K562 (cell line): Measurements from ENCODE around the gene FAM149B1. TPM values are rescaled to one million over a fixed set of nuclear protein-coding genes. Genes with fewer than 3 reads are reported as not detected.

ENCODE experiments used
- ATAC-seq: fragments of 200-7000 bp; cut with Tn5 transposase; 3 replicates; pipeline ENCODE4 v1.9.1; 2020; ENCODE audit warnings: moderate library complexity
- BruUV-seq: library from RNA; stranded (reverse); fragments of 400-500 nt; replicated peaks from 2 replicates; lab custom pipeline; 2021; lab: Mats Ljungman, UMichigan
- CTCF ChIA-PET: fragments of 300-600 bp; formaldehyde crosslinking; extraction: SDS; loops from one replicate; lab custom pipeline; 2021; ENCODE audit warnings: low intra/inter-chr PET ratio; lab: Yijun Ruan, JAX
- POLR2A ChIA-PET: fragments of 300-600, 350-650 bp; sonication (Branson Sonifier 250); formaldehyde crosslinking; extraction: SDS; loops from one replicate; lab custom pipeline; 2021; ENCODE audit warnings: antibody characterized with exemption, inconsistent platforms; lab: Yijun Ruan, JAX
- DNase-seq, 4 experiments: peaks; one replicate each; pipeline versions ENCODE4 v3.0.0 to v3.0.0-alpha.2; 2011 to 2018; ENCODE audit warnings: low spot score in 3 of 4, mixed read lengths in 3 of 4; ENCODE audit errors: extremely low read depth in 1 of 4
- FAIRE-seq: peaks from 2 replicates; lab custom pipeline; 2011; peaks lifted over from hg19 to GRCh38; lab: Jason Lieb, UNC
- H2AFZ ChIP-seq: 2 replicates; pipeline ENCODE4 v1.6.0; 2011; ENCODE audit warnings: low read depth, low read length, control low read depth, inconsistent platforms
- H3K27ac ChIP-seq: fragments of 200-600 bp; 3 replicates; pipeline ENCODE4 v1.8.0; 2011; ENCODE audit warnings: low read depth, mild to moderate bottlenecking, control low read depth, inconsistent platforms, low read length, moderate library complexity, mixed read lengths; ENCODE audit errors: extremely low read depth
- H3K27me3 ChIP-seq, 2 experiments: fragments of 300-600 bp in 1 of 2; 2 replicates in 1 of 2; 3 replicates in 1 of 2; pipeline versions ENCODE4 v1.6.0 to v1.8.0; 2011; ENCODE audit warnings: inconsistent platforms in 2 of 2, low read length in 2 of 2, mild to moderate bottlenecking in 1 of 2, mixed read lengths in 1 of 2, moderate library complexity in 1 of 2; ENCODE audit not compliant: control insufficient read depth in 2 of 2, insufficient read depth in 2 of 2
- H3K36me3 ChIP-seq: fragments of 300-600 bp; 3 replicates; pipeline ENCODE4 v1.8.0; 2011; ENCODE audit warnings: mild to moderate bottlenecking, low read length, inconsistent platforms; ENCODE audit not compliant: control insufficient read depth, insufficient read depth
- H3K4me1 ChIP-seq, 2 experiments: fragments of 200-600 bp in 1 of 2; replicated peaks in 1 of 2; 2 replicates in 1 of 2; 3 replicates in 1 of 2; pipeline versions ENCODE4 v1.5.1 to v1.8.0; 2011; ENCODE audit warnings: inconsistent platforms in 2 of 2, low read length in 2 of 2, mild to moderate bottlenecking in 1 of 2, mixed read lengths in 1 of 2, moderate library complexity in 1 of 2; ENCODE audit not compliant: control insufficient read depth in 2 of 2, insufficient read depth in 2 of 2
- H3K4me2 ChIP-seq: 2 replicates; pipeline ENCODE4 v1.6.1; 2011; ENCODE audit warnings: low read length, control low read depth, inconsistent platforms, mixed read lengths; ENCODE audit not compliant: insufficient read depth
- H3K4me3 ChIP-seq: fragments of 200-600 bp; sonication (generic), shearing (Covaris generic); 2 replicates; pipeline ENCODE4 v1.5.1; 2016; ENCODE audit warnings: control low read depth, inconsistent platforms
- H3K79me2 ChIP-seq: fragments of 200-600 bp; 3 replicates; pipeline ENCODE4 v1.8.0; 2011; ENCODE audit warnings: low read length, inconsistent platforms; ENCODE audit not compliant: control insufficient read depth, insufficient read depth
- H3K9ac ChIP-seq, 2 experiments: 2 replicates each; pipeline versions ENCODE4 v1.6.0 to v1.6.1; 2011; ENCODE audit warnings: low read depth in 2 of 2, low read length in 2 of 2, control low read depth in 1 of 2, inconsistent platforms in 1 of 2, mild to moderate bottlenecking in 1 of 2, mixed read lengths in 1 of 2; ENCODE audit not compliant: insufficient read depth in 1 of 2
- H3K9me1 ChIP-seq: one replicate; pipeline ENCODE4 v1.6.0; 2011; ENCODE audit warnings: inconsistent platforms, mild to moderate bottlenecking, low read length, moderate library complexity; ENCODE audit not compliant: control insufficient read depth, insufficient read depth
- H3K9me3 ChIP-seq: replicated peaks from 2 replicates; pipeline ENCODE4 v1.5.1; 2011; ENCODE audit warnings: low read depth, low read length, inconsistent platforms; ENCODE audit not compliant: control insufficient read depth, insufficient read depth
- H4K20me1 ChIP-seq: replicated peaks from 2 replicates; pipeline ENCODE4 v1.6.1; 2011; ENCODE audit warnings: low read length, inconsistent platforms, mixed read lengths; ENCODE audit not compliant: control insufficient read depth, insufficient read depth
- CC2D1A ChIP-seq: fragments of 450-650 bp; IDR thresholded peaks from 2 replicates; pipeline ENCODE4 v1.6.1; 2017; ENCODE audit warnings: mild to moderate bottlenecking
- GTF2F1 ChIP-seq: IDR thresholded peaks from 2 replicates; pipeline ENCODE4 v1.6.1; 2011; ENCODE audit warnings: low read depth, low read length, improper control_type of control experiment
- MIER1 ChIP-seq: fragments of 450-650 bp; IDR thresholded peaks from 2 replicates; pipeline ENCODE4 v1.6.1; 2016; ENCODE audit warnings: antibody characterized with exemption, mild to moderate bottlenecking, low read depth
- PTRF ChIP-seq: fragments of 450-650 bp; IDR thresholded peaks from 2 replicates; pipeline ENCODE4 v1.6.1; 2016; ENCODE audit warnings: mild to moderate bottlenecking, missing genetic modification characterization, missing compliant biosample characterization
- SMC3 ChIP-seq: conservative IDR thresholded peaks from 2 replicates; pipeline ENCODE4 v1.6.1; 2011; ENCODE audit warnings: low read depth, low read length, improper control_type of control experiment; ENCODE audit not compliant: insufficient read depth
- SP1 ChIP-seq: sonication (generic); formaldehyde crosslinking; IDR thresholded peaks from 2 replicates; pipeline ENCODE4 v1.8.1; 2022; ENCODE audit warnings: mild to moderate bottlenecking, missing genetic modification reagents
- ZBTB26 ChIP-seq: fragments of 450-650 bp; formaldehyde crosslinking; IDR thresholded peaks from 2 replicates; pipeline ENCODE4 v1.4.0; 2022; ENCODE audit warnings: missing genetic modification characterization
- ZNF445 ChIP-seq: fragments of 250-450 bp; sonication (Bioruptor Pico); IDR thresholded peaks from 2 replicates; pipeline ENCODE4 v1.4.0; 2020; ENCODE audit warnings: low read depth, mild to moderate bottlenecking, moderate library complexity
- ZNF655 ChIP-seq: fragments of 250-450 bp; sonication (Bioruptor Pico); IDR thresholded peaks from 2 replicates; pipeline ENCODE4 v1.5.0; 2021
- WGBS: fragments of 100-300 bp; shearing (Covaris generic); methylation state at CpG from one replicate; pipeline ENCODE4 v1.1.6; 2016; ENCODE audit warnings: low coverage, mixed read lengths; ENCODE audit not compliant: insufficient coverage; ENCODE audit errors: missing lambda C conversion rate; 5-methylcytosine and 5-hydroxymethylcytosine counted together
- in situ Hi-C: fragments of 300-500 bp; cut with MboI; formaldehyde crosslinking; loops from 4 replicates; pipeline ENCODE4 v1.15.0; 2018; ENCODE audit warnings: inconsistent platforms, mixed read lengths
- intact Hi-C: fragments of 100-400 bp; cut with micrococcal nuclease; formaldehyde crosslinking; loops from 2 replicates; pipeline ENCODE4 v1.14.2; 2022
- polyA plus RNA-seq, 8 experiments: library from polyadenylated mRNA; depleted of rRNA in 4 of 8; stranded (reverse) in 5 of 8; unstranded in 3 of 8; fragments of >200 nt; fragmentation: Nextera tagmentation in 2 of 8; fragmentation: Illumina TruSeq in 1 of 8; extraction: Ambion mirVana in 2 of 8; extraction: Trizol in 1 of 8; gene quantifications; 2 replicates each; pipeline versions ENCODE4 v1.2.1 to v1.2.3, GENCODE V29; 2011 to 2014; ENCODE audit warnings: inconsistent platforms in 1 of 8, missing spikeins in 1 of 8
- total RNA-seq, 7 experiments: library from RNA; depleted of rRNA in 6 of 7; stranded (reverse); fragments of >200 nt in 6 of 7; fragmentation: Illumina TruSeq in 2 of 7; extraction: Trizol in 2 of 7; gene quantifications; 2 replicates each; pipeline versions ENCODE4 v1.2.1 to v1.2.3, GENCODE V29; 2011 to 2021; ENCODE audit warnings: low replicate concordance in 1 of 7
- TF ChIP-seq, protein P1 (sequence below): sonication (generic); formaldehyde crosslinking; IDR thresholded peaks from 2 replicates; pipeline ENCODE4 v1.8.0; 2023; ENCODE audit warnings: mild to moderate bottlenecking, missing genetic modification reagents

The FAM149B1 gene
- total and polyA plus RNA-seq, 9 of the 15 experiments (the other 6 are each of a cell fraction or from before 2014, with no cell fraction given): 4.2 to 18.5 (median 9.3) TPM

- CTCF ChIA-PET: no interaction called here
- Histone ChIP-seq H3K9ac (no peak overlapping the region), H3K36me3 (peaks cover 39% of the 10 kb centered on the region), H2AFZ (no peak overlapping the region), H3K4me2 (no peak overlapping the region), H4K20me1 (no peaks in the 10 kb centered on the region), H3K4me3 (no peak overlapping the region), H3K4me1 (peaks cover 0 to 7% of the 10 kb centered on the region in 2 experiments; a peak in 2 of 5 replicates), H3K79me2 (no peaks in the 10 kb centered on the region), H3K27me3 (no peaks in the 10 kb centered on the region), H3K9me3 (no peaks in the 10 kb centered on the region), H3K27ac (no peak overlapping the region), H3K9me1 (no peaks in the 10 kb centered on the region)
- intact Hi-C loops: no loop called here
- POLR2A ChIA-PET: interaction anchor here (1.1 kb wide), 2 partner anchors 15 kb away, joined by 3 read pairs; no protein-coding TSS in a partner anchor
- no peak for ATAC-seq
- in situ Hi-C loops: no loop called here
- TF ChIP-seq GTF2F1: no peak
- no peak for TF ChIP-seq PTRF (tag)
- TF ChIP-seq SMC3: no peak
- TF ChIP-seq MIER1: no peak
- TF ChIP-seq ZNF655 (CRISPR knock-in tag): no peak
- no peak for TF ChIP-seq ZNF445
- TF ChIP-seq, protein P1, sequence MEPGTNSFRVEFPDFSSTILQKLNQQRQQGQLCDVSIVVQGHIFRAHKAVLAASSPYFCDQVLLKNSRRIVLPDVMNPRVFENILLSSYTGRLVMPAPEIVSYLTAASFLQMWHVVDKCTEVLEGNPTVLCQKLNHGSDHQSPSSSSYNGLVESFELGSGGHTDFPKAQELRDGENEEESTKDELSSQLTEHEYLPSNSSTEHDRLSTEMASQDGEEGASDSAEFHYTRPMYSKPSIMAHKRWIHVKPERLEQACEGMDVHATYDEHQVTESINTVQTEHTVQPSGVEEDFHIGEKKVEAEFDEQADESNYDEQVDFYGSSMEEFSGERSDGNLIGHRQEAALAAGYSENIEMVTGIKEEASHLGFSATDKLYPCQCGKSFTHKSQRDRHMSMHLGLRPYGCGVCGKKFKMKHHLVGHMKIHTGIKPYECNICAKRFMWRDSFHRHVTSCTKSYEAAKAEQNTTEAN (CRISPR knock-in tag): no peak
- TF ChIP-seq CC2D1A: no peak
- no peak for TF ChIP-seq ZBTB26
- no peak for TF ChIP-seq SP1 (CRISPR knock-in tag)
- 75% methylated on average over 4 of the region's 4 CpGs for WGBS
- no peak for FAIRE-seq
- DNase-seq: no peak
- no TSS peak for BruUV-seq
Observed at GRCh38 chr10:73119952-73120351, 48.0 kb upstream of the FAM149B1 start.
